Measurements from ENCODE around the gene CEMIP.
"Not testable (repeated sequence)": the region's sequence is repeated elsewhere in the genome, so short reads cannot be mapped to it uniquely, and the experiment has no call there.

CEMIP gene

DNA sequence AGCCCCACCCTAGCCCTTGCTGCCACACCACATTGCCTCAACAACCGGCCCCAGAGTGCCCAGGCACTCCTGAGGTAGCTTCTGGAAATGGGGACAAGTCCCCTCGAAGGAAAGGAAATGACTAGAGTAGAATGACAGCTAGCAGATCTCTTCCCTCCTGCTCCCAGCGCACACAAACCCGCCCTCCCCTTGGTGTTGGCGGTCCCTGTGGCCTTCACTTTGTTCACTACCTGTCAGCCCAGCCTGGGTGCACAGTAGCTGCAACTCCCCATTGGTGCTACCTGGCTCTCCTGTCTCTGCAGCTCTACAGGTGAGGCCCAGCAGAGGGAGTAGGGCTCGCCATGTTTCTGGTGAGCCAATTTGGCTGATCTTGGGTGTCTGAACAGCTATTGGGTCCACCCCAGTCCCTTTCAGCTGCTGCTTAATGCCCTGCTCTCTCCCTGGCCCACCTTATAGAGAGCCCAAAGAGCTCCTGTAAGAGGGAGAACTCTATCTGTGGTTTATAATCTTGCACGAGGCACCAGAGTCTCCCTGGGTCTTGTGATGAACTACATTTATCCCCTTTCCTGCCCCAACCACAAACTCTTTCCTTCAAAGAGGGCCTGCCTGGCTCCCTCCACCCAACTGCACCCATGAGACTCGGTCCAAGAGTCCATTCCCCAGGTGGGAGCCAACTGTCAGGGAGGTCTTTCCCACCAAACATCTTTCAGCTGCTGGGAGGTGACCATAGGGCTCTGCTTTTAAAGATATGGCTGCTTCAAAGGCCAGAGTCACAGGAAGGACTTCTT, 171.3 kb downstream of the CEMIP start:
- DNase-seq (ENCODE audit: low read depth, low spot score): no peak

DNA sequence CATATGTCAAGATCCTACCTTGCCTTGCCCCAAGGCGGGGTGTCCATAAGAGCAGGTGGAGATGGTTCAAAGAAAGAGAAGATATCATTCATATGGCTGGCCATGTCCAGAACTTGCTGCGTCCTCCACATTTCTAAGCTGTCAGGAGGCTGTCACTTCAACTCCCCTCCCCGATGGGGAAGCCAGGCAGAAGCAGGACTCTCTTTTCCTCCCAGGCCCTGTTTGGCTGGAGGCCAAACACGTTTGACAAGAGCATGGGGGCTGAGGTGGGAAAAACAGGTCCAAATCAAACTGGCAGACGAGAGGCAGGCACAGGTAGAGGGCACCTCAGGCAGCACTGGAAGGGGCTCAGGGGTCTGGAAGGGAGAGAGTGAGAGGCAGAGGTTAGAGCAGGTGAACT, 172.8 kb downstream of the CEMIP start:
- no peak for DNase-seq (ENCODE audit: low read depth, low spot score)

DNA sequence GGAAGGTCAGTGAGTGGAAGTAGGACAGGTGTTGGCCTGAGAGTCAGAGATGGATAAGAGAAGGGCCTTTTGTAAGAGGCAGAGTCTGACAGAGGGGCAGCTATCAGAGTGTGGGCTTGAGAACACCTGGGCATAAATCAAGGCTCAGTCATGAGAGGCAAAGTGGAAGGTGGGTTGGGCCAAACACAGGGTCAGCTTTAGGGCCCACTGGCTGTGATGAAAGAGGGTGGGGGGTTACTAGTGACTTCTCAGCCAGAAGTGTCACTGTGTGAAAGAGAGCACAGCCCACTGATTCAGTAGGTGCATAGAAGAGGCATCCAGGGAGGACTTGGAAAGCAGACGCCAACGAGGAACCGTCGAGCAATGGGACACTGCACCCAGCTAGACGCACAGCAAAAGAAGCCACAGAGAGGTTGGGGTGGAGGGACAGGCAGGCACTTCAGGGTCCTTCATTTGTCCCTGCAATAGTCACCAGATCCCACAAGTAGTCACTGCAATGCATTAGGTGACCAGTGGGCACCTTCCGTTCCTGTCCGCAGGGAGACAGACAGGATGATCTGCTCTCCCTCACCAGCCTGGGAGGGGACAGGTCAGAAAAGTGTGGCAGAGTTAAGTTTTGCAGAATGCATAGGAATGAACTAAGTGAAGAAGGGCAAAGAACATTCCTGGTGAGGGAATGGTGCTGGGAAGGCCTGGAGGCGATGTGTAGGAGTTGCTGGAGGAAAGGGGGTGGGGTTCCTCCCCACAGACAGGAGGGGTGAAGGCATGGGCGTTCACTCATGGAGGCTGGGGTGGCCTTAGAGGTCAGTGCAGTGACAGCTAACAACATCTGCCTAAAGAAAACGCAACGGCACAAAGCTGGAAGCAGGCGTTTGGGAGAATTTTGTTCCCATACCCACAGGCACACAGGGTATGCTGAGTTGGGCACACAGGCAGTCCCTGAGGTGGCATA, 174.1 kb downstream of the CEMIP start:
- DNase-seq (ENCODE audit: low read depth, low spot score): no peak

DNA sequence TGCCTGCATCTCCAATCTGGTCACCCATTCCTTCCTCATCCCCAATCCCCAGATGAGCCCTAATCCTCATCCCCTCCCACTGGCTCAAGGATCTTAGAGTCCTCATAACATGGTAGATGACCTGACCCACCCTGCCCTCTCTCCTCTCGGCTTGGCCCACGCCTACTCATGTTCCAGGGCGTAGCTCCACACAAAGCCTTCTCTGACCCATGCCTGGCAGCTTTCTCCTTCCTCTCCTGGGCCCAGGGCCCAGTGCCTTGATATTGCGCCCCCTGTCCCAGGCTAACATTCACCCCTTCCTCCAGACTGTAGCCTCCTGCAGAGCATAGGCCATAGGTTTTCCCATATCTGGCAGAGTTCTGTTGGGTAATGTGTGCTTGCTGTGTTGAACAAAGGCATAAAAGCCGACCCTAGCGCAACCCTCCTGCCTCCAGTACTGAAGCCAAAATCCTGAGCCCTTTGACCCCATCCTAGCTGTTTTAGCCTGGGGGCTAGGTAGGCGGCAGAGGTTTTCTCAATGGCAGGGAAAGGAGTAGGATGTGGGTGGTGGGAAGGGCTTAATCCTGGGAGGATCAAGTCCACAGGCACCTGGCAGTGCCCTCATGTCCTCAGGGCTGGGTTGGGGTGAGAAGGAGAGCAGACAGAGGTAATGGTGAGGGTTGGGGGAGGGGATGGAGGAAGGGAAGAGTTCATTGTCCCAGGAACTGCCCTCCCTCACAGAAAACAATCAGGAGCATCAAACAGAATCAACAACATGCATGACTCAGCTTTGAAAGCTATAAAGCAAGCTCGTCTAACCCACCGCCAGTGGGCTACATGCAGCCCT, 175.0 kb downstream of the CEMIP start:
- DNase-seq (ENCODE audit: low read depth, low spot score): no peak

DNA sequence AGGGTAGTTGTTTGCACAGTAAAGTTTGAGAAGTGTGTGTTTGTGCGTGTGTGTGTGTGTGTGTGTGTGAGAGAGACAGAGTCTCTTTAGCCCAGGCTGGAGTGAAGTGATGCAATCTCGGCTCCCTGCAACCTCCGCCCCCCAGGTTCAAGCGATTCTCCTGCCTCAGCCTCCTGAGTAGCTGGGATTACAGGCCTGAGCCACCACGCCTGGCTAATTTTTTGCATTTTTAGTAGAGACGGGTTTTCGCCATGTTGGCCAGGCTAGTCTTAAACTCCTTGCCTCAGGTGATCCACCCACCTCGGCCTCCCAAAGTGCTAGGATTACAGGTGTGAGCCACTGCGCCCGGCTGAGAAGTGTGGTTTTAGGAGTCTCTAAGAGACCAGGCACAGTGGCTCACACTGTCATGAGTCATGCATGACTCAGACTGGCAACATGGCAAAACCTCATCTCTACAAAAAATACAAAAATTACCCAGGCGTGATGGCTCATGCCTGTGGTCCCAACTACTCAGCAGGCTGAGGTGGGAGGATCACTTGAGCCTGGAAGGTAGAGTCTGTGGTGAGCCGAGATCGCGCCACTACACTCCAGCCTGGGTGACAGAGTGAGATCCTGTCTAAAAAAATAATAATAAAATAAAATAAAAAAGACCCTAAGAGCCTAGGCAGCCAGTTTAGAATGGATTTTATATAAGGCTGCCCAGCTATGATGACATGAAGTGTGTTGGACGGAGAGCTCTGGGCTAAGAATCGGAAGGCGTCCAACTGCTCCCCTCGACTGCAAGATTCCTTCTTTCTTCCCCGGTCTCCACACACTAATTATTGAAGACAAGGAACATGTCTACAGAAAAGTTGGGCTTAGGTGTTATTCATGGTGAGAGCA, 176.6 kb downstream of the CEMIP start:
- not testable (repeated sequence) for DNase-seq (ENCODE audit: low read depth, low spot score)

DNA sequence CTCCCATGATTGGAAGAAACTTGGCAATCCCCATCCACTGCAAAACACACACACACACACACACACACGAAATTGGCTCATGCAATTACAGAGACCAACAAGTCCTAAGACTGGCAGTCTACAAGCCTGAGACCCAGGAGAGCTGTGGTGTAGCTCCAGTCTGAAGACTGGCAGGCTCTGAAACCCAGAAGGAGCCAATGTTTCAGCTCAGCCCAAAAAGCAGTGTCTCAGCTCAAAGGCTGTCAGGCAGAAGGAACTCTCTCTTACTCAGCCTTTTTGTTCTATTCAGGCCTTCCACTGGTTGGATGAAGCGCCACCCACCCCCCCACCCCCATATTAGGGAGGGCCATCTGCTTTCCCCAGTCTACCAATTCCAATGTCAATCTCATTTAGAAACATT, 178.4 kb downstream of the CEMIP start:
- DNase-seq (ENCODE audit: low read depth, low spot score): no peak

DNA sequence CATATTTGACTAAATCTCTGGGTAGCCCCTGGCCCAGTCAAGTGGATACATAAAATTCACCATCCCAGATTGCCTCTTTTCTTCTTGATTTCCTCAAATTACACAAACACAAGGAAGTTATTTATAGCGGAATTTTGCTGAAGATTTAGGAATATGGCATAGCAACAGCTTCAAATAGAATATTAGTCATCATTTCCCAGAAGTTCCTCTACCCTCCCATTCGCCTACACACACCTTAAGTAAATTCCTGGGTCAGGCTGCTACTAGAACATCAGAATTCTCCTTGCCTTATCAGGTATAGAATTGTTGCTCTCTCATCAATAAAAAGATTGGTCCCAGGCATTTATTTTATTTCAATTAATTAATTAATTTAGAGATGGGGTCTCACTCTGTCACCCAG, 178.8 kb downstream of the CEMIP start:
- DNase-seq (ENCODE audit: low read depth, low spot score): no peak

DNA sequence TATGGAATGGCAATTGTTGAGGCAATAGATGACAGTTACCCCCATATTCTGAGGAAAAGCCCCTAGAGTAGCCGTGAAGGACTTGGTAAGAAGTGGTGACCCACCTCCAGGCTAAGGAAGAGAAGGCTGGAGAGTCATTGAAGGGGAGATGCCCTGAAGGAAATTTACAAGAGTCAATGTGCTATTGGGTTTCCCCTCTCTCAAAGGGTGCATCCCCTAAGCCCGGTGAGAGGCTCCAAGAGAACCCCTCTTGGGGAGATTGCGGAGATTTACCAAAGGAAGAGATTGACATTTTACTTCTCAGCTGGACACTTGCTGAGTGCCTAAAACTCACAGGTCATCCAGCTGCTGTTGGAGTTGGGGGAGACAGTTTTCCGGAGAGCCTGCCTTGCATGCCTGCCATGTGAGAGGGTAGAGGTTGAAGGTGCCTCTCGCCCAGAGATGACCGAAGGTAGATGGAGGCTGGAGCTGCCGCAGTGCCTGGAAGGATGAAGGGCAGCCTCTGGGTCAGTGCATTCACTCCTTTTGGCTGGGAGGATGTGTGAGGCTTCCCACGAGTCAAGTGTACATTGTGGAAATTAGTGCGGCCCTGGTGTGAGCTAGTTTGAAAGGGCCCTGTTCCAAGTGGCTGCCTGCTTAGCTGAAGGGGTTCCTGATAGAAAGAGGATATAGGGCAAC, 179.8 kb downstream of the CEMIP start:
- no peak for DNase-seq (ENCODE audit: low read depth, low spot score)

DNA sequence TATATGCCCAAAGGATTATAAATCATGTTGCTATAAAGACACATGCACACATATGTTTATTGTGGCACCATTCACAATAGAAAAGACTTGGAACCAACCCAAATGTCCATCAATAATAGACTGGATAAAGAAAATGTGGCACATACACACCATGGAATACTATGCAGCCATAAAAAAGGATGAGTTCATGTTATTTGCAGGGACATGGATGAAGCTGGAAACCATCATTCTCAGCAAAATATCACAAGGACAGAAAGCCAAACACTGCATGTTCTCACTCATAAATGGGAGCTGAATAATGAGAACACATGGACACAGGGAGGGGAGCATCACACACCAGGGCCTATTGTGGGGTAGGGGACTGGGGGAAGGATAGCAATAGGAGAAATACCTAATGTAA, 186.3 kb downstream of the CEMIP start:
- not testable (repeated sequence) for DNase-seq (ENCODE audit: low read depth, low spot score)

DNA sequence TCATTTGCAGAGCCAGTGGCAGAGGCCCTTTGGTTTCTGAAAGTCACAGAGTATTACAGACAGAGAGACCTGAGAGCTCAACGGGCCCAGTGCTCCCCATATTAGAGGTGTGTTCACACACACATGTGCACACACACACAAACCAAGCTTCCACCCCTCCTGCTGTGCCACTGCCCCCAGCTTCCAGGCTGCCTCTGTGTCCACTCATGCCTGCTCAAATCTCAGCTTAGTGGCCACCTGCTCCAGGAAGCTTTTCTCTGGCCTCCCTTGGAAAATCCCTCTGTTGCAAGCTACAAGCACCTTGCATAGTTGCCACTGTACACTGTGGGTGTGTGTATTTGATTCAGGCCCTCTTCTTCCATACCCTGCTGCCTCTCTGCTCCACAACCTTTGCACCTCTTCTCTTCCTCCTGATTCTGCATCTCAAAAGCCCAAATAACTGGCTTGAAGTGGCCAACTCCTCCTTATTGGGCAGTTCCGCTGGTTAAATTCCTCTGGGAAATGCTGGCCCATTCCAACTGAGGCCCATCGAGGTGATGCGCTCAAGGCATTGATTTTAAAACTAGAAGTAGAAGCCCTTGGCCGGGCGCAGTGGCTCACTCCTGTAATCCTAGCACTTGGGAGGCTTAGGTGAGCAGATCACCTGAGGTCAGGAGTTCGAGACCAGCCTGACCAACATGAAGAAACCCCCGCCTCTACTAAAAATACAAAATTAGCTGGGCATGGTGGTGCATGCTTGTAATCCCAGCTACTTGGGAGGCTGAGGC, 187.4 kb downstream of the CEMIP start:
- DNase-seq (ENCODE audit: low read depth, low spot score): no peak

DNA sequence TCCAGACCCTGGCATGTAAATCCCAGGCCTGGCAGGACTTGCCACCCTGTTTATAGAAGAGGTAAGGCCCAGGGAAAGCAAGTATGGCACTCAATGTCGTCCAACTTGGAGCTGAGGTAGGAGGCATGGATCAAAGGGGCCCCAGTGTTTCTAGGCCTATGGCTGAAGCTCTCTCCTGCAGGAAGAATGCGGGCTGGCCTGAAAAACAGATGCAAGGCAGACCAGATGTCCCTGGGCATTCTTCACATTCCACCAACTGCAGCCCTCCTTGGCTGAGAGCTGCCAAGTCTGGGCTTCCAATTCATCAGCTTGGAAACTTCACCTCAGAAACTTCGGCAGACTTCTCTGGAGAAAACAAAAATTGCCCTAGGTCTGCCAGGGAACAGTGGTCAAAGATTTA, 188.3 kb downstream of the CEMIP start:
- DNase-seq (ENCODE audit: low read depth, low spot score): no peak

DNA sequence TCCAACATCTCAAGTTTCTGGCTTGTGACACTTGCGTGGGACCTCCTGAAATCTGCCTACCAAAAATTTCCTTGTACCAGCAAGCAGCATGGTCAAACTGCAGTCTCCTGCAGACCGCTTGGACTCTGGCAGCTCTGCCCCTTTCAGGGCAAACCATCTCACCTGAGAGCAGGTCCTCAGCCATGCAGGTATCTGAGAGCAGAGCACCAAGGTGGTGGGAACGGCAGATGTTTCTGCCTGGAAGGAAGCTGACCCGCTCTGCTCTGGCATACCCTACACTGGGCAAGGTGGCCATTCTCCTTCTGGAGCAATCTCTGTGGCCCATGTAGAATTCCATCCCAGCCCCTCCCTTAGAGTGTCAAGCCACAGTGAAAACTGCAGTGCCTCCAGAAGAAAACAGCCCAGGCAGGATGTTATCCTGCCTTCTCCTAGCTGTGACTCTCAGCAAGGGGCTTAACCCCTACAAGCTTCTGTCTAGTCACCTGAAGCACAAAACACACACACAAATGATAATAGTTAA, 188.9 kb downstream of the CEMIP start:
- DNase-seq (ENCODE audit: low read depth, low spot score): no peak

DNA sequence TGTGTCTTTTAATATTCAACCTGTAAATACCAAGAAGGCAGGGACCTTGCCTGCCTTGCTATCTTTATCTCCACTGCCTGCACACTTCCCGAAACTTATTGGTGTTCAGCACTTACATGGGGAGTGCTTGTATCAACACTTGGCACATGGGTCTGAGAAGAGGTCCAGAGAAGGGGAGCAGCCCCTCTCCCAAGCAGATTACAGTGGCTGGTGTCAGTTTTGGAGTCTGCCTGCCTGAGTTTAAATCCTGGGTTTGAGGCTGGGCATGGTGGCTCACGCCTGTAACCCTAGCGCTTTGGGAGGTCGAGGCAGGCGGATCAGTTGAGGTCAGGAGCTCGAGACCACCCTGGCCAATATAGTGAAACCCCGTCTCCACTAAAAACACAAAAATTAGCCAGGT, 190.1 kb downstream of the CEMIP start:
- DNase-seq (ENCODE audit: low read depth, low spot score): no peak

DNA sequence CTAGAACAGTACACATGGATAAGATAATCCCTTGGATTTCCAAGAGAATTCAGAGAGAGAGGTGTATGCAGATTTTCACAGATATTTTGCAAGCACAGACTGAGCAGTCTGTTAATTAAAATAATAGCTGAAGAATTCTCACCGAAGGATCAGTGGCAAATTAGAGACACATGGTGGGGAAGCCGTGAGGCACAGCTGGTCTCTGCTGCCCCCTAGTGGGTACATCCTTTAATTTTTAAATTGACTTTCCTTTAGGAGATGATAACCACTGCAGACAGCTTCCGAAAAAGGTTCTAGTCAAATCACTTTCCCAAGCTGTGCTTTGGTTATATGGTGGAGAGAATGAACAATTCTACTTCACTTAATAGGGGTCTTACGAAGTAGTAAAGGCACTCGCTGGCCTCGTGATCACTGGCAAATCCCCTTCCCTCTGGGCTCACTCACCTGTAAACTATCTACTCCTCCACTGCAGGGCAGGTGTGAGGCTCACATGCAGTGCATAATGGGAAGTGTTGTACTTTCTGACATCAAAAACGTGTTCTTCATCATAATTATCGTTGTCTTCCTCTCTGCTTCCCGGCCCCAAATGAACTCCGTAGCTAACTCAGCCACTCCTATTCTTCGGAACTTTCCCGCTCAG, 191.0 kb downstream of the CEMIP start:
- DNase-seq (ENCODE audit: low read depth, low spot score): no peak

DNA sequence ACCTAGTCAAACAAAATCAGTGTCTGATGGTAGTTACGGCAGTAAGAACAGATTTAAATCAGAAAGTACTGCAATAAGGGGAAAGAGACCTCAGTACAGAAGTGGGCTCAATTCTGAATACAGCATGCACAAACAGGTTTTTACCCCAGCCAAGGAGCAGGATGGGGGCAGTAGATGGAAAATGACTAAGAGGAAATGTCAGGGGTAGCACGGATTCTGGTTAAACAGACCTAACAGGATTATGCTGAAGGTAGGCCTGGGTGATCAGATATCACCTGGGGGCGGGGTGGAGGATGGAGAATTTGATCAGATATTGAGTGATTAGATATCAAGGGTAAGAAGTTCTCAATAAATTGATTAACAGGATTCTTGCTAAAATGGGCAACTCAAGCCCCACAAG, 191.5 kb downstream of the CEMIP start:
- no peak for DNase-seq (ENCODE audit: low read depth, low spot score)

DNA sequence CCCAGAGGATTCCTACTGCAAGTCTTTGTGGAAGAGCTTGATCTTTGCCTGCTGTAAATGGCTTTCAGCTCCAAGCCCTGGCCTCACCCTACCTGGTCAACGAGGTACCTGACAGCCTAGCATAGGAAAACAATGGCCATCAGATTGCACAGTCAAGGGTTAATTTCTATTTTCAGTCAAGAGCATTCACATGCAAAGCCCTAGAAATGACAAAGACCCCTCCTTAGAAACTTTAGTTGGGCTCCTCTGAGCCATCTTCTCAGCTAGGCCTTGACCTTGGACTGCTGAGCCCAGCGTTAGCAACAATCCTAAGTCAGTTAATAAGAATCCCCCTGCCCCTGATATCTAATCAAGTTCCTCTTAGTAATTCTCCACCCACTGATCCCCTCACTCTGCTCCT, 192.0 kb downstream of the CEMIP start:
- no peak for DNase-seq (ENCODE audit: low read depth, low spot score)

DNA sequence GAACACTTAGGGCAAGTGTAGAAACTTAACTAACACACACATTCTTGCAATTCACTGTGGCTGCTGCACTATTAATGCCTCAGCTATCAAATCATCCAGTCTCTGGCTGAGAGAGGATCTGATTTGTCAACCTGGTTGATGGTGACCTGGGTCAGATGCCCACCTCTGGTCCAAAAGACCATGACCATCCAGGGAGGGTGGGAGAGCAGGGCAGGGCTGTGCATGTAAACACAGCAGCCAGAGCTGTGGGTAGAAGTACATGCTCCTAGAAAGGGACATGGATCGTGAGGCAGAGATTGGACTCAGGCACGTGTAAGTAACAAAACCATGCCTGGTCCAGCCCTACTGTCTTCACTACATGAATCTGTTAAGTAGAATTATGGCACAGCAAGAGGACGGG, 193.1 kb downstream of the CEMIP start:
- no peak for DNase-seq (ENCODE audit: low read depth, low spot score)

DNA sequence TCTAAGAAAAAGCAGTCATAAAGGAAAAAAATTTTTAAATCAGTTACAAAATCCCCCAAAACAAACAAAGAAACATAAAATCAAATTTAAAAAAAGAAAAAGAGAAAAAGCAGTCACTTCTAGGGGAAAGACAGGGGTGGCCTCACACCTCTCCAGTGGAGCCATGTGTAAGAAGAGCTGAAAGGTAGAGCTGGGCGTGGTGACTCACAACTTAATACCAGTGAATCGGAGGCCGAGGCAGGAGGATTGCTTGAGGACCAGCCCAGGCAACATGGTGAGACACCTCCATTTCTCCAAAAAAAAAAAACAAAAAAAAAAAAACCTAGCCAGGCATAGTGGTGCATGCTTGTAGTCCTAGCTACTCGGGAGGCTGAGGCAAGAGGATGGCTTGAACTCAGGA, 195.7 kb downstream of the CEMIP start:
- no peak for DNase-seq (ENCODE audit: low read depth, low spot score)

DNA sequence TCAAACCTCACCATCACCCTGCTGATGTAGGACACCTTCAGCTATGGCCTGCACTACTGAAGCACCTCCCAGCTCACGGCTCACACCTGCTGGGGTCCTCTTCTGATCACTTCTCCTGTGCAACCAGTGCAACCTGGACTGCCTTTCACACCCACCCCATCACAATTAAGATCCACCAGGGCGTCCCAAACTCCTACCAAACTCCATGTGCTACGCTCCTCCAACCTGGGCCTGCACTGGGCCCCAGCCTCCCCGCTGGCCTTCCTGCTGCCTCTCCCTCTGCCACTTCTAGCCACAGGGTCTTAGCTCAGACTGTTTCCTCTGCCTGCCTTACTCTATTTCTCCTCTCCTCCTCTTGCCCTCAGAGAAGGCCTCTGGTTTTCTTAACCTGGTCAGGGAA, 197.7 kb downstream of the CEMIP start:
- no peak for DNase-seq (ENCODE audit: low read depth, low spot score)
